Measurements from ENCODE around the gene CLASP1.

GRCh38 chr2:121356058-121356640 is 293.1 kb downstream of the CLASP1 start:
- TF ChIP-seq, protein P1, sequence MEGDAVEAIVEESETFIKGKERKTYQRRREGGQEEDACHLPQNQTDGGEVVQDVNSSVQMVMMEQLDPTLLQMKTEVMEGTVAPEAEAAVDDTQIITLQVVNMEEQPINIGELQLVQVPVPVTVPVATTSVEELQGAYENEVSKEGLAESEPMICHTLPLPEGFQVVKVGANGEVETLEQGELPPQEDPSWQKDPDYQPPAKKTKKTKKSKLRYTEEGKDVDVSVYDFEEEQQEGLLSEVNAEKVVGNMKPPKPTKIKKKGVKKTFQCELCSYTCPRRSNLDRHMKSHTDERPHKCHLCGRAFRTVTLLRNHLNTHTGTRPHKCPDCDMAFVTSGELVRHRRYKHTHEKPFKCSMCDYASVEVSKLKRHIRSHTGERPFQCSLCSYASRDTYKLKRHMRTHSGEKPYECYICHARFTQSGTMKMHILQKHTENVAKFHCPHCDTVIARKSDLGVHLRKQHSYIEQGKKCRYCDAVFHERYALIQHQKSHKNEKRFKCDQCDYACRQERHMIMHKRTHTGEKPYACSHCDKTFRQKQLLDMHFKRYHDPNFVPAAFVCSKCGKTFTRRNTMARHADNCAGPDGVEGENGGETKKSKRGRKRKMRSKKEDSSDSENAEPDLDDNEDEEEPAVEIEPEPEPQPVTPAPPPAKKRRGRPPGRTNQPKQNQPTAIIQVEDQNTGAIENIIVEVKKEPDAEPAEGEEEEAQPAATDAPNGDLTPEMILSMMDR (IDR thresholded peaks at IDR 0.05; ENCODE audit: low read depth, low read length, missing input control): peak; percentile 45
- TF ChIP-seq, protein P2, sequence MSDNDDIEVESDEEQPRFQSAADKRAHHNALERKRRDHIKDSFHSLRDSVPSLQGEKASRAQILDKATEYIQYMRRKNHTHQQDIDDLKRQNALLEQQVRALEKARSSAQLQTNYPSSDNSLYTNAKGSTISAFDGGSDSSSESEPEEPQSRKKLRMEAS (IDR thresholded peaks at IDR 0.05): no peak
- TF ChIP-seq TAF1 (conservative IDR thresholded peaks at IDR 0.05): no peak
- TF ChIP-seq RAD21 (IDR thresholded peaks at IDR 0.05): peak; percentile 75 to 78
- no peak for TF ChIP-seq YY1 (IDR thresholded peaks at IDR 0.05)
- TF ChIP-seq NR2F2 (IDR thresholded peaks at IDR 0.05): no peak
- no peak for TF ChIP-seq ZBTB33 (IDR thresholded peaks at IDR 0.05)
- TF ChIP-seq JUND (IDR thresholded peaks at IDR 0.05): no peak
- TF ChIP-seq GABPA (IDR thresholded peaks at IDR 0.05 in 1 of 2, conservative IDR thresholded peaks at IDR 0.05 in 1 of 2): no peak
- no peak for TF ChIP-seq HNF4G (IDR thresholded peaks at IDR 0.05)
